GM23338 (cell line): ENCODE data around the gene NEK7. TPM values are rescaled to one million over a fixed set of nuclear protein-coding genes. Genes with fewer than 3 reads are reported as not detected.

Experiments
- ATAC-seq: fragments of 200-7000 bp; cut with Tn5 transposase; 3 replicates; pipeline ENCODE4 v1.9.1; 2020
- DNase-seq: peaks from one replicate; pipeline ENCODE4 v3.0.0-alpha.2; 2015; ENCODE audit warnings: low spot score
- H2AFZ ChIP-seq: fragments of 200-600 bp; sonication (generic); 2 replicates; pipeline ENCODE4 v1.8.0; 2016; ENCODE audit warnings: antibody characterized with exemption, mild to moderate bottlenecking, moderate library complexity
- H3F3A ChIP-seq: fragments of 200-600 bp; sonication (generic); replicated peaks from 2 replicates; pipeline ENCODE4 v1.8.0; 2017; ENCODE audit warnings: antibody characterized with exemption, mixed run types, low read depth
- H3K27ac ChIP-seq: fragments of 200-600 bp; sonication (generic); 2 replicates; pipeline ENCODE4 v1.6.1; 2016; ENCODE audit warnings: low read depth
- H3K27me3 ChIP-seq: fragments of 200-600 bp; sonication (generic); 2 replicates; pipeline ENCODE4 v1.8.0; 2016; ENCODE audit warnings: mild to moderate bottlenecking, mixed run types, moderate library complexity; ENCODE audit not compliant: insufficient read depth
- H3K36me3 ChIP-seq: fragments of 200-600 bp; sonication (generic); 2 replicates; pipeline ENCODE4 v1.8.0; 2016; ENCODE audit warnings: mild to moderate bottlenecking; ENCODE audit not compliant: insufficient read depth
- H3K4me1 ChIP-seq: fragments of 200-600 bp; sonication (generic); 2 replicates; pipeline ENCODE4 v1.8.0; 2016; ENCODE audit warnings: mild to moderate bottlenecking, moderate library complexity; ENCODE audit not compliant: insufficient read depth
- H3K4me2 ChIP-seq: fragments of 200-600 bp; sonication (generic); 2 replicates; pipeline ENCODE4 v1.7.1; 2017; ENCODE audit warnings: mixed run types
- H3K4me3 ChIP-seq: fragments of 200-600 bp; sonication (generic); 2 replicates; pipeline ENCODE4 v1.6.1; 2016; ENCODE audit warnings: mixed run types
- H3K79me2 ChIP-seq: fragments of 200-600 bp; sonication (generic); replicated peaks from 2 replicates; pipeline ENCODE4 v1.8.0; 2017; ENCODE audit warnings: mild to moderate bottlenecking; ENCODE audit not compliant: insufficient read depth
- H3K9me2 ChIP-seq: fragments of 200-600 bp; sonication (generic); 2 replicates; pipeline ENCODE4 v1.8.0; 2017; ENCODE audit not compliant: insufficient read depth
- H4K20me1 ChIP-seq: fragments of 200-600 bp; sonication (generic); replicated peaks from 2 replicates; pipeline ENCODE4 v1.8.0; 2017; ENCODE audit warnings: mild to moderate bottlenecking; ENCODE audit not compliant: insufficient read depth
- H3K27ac Mint-ChIP-seq: 2 replicates; pipeline ENCODE4 v1.8.0; 2020; ENCODE audit warnings: inconsistent platforms, mild to moderate bottlenecking, moderate library complexity, mixed read lengths
- H3K27me3 Mint-ChIP-seq: 3 replicates; pipeline ENCODE4 v1.8.0; 2022; ENCODE audit warnings: low read depth, mild to moderate bottlenecking, moderate library complexity, mixed read lengths, inconsistent platforms; ENCODE audit not compliant: insufficient read depth, poor library complexity
- H3K36me3 Mint-ChIP-seq: 3 replicates; pipeline ENCODE4 v1.8.0; 2021; ENCODE audit warnings: low read depth, mild to moderate bottlenecking, inconsistent platforms, moderate library complexity, mixed read lengths
- H3K4me1 Mint-ChIP-seq: 3 replicates; pipeline ENCODE4 v1.8.0; 2020; ENCODE audit warnings: mild to moderate bottlenecking, inconsistent platforms, mixed read lengths
- H3K4me3 Mint-ChIP-seq: 3 replicates; pipeline ENCODE4 v1.8.0; 2021; ENCODE audit warnings: moderate library complexity, mild to moderate bottlenecking, inconsistent platforms, mixed read lengths
- H3K9me3 Mint-ChIP-seq: 3 replicates; pipeline ENCODE4 v1.8.0; 2020; ENCODE audit warnings: moderate library complexity, mild to moderate bottlenecking, inconsistent platforms, mixed read lengths
- CREB1 ChIP-seq: fragments of 250-450 bp; sonication (Bioruptor Pico); IDR thresholded peaks from 2 replicates; pipeline ENCODE4 v1.5.0; 2020; ENCODE audit warnings: low read depth, mild to moderate bottlenecking, moderate library complexity
- CTCF ChIP-seq, 2 experiments: fragments of 200-600 bp in 1 of 2; sonication (generic) in 1 of 2; conservative IDR thresholded peaks; 2 replicates each; pipeline versions ENCODE4 v1.5.1 to v1.6.1; 2016 to 2017; ENCODE audit warnings: antibody characterized with exemption in 2 of 2, low read depth in 2 of 2, mild to moderate bottlenecking in 2 of 2, moderate library complexity in 1 of 2
- EZH2 ChIP-seq: fragments of 200-600 bp; sonication (generic); IDR thresholded peaks from one replicate; pipeline ENCODE4 v1.8.0; 2017; ENCODE audit warnings: antibody characterized with exemption, mild to moderate bottlenecking, low read depth; ENCODE audit not compliant: unreplicated experiment
- EZH2phosphoT487 ChIP-seq: fragments of 200-600 bp; sonication (generic); IDR thresholded peaks from one replicate; pipeline ENCODE4 v1.8.1; 2018; ENCODE audit warnings: antibody characterized with exemption; ENCODE audit not compliant: unreplicated experiment
- JUNB ChIP-seq: IDR thresholded peaks from one replicate; pipeline ENCODE4 v1.6.1; 2016; ENCODE audit warnings: antibody characterized with exemption; ENCODE audit not compliant: unreplicated experiment
- NANOG ChIP-seq: IDR thresholded peaks from 2 replicates; pipeline ENCODE4 v1.6.1; 2016; ENCODE audit warnings: antibody characterized with exemption, borderline replicate concordance
- POLR2AphosphoS5 ChIP-seq: IDR thresholded peaks from 2 replicates; pipeline ENCODE4 v1.6.1; 2016; ENCODE audit warnings: antibody characterized with exemption, low read depth
- REST ChIP-seq: IDR thresholded peaks from one replicate; pipeline ENCODE4 v1.6.1; 2018; ENCODE audit warnings: antibody characterized with exemption; ENCODE audit not compliant: unreplicated experiment
- STAT1 ChIP-seq: IDR thresholded peaks from one replicate; pipeline ENCODE4 v1.6.1; 2016; ENCODE audit warnings: antibody characterized with exemption; ENCODE audit not compliant: unreplicated experiment
- ZNF114 ChIP-seq: fragments of 250-450 bp; sonication (Bioruptor Pico); IDR thresholded peaks from 2 replicates; pipeline ENCODE4 v1.5.0; 2020; ENCODE audit warnings: mild to moderate bottlenecking, moderate library complexity
- ZNF331 ChIP-seq: fragments of 250-450 bp; sonication (Bioruptor Pico); IDR thresholded peaks from 2 replicates; pipeline ENCODE4 v1.5.0; 2020; ENCODE audit warnings: low read depth, mild to moderate bottlenecking, moderate library complexity
- polyA plus RNA-seq: library from polyadenylated mRNA; unstranded; fragments of >200 nt; fragmentation: Nextera tagmentation; extraction: Ambion mirVana; gene quantifications from 2 replicates; pipeline ENCODE4 v1.2.1, GENCODE V29; 2016
- total RNA-seq: library from RNA; depleted of rRNA; stranded (reverse); fragments of >200 nt; shearing (Covaris generic); gene quantifications from 2 replicates; pipeline ENCODE4 v1.2.3, GENCODE V29; 2014
- TF ChIP-seq, protein P1 (sequence below): fragments of 250-450 bp; sonication (Bioruptor Pico); IDR thresholded peaks from 2 replicates; pipeline ENCODE4 v1.5.0; 2020; ENCODE audit warnings: mild to moderate bottlenecking, moderate library complexity
- TF ChIP-seq, protein P2 (sequence below): IDR thresholded peaks from 2 replicates; pipeline ENCODE4 v1.6.1; 2016; ENCODE audit warnings: antibody characterized with exemption

The NEK7 gene
- total and polyA plus RNA-seq, 2 experiments from 2014 or later = 4.8 to 15.3 TPM

- TF ChIP-seq REST = no peak
- no peak for TF ChIP-seq CTCF (conservative IDR thresholded peaks at IDR 0.05; ENCODE audit: low read depth in 2 of 2)
- no peak for TF ChIP-seq EZH2
- no peak for TF ChIP-seq ZNF331 (CRISPR knock-in tag)
- TF ChIP-seq, protein P1, sequence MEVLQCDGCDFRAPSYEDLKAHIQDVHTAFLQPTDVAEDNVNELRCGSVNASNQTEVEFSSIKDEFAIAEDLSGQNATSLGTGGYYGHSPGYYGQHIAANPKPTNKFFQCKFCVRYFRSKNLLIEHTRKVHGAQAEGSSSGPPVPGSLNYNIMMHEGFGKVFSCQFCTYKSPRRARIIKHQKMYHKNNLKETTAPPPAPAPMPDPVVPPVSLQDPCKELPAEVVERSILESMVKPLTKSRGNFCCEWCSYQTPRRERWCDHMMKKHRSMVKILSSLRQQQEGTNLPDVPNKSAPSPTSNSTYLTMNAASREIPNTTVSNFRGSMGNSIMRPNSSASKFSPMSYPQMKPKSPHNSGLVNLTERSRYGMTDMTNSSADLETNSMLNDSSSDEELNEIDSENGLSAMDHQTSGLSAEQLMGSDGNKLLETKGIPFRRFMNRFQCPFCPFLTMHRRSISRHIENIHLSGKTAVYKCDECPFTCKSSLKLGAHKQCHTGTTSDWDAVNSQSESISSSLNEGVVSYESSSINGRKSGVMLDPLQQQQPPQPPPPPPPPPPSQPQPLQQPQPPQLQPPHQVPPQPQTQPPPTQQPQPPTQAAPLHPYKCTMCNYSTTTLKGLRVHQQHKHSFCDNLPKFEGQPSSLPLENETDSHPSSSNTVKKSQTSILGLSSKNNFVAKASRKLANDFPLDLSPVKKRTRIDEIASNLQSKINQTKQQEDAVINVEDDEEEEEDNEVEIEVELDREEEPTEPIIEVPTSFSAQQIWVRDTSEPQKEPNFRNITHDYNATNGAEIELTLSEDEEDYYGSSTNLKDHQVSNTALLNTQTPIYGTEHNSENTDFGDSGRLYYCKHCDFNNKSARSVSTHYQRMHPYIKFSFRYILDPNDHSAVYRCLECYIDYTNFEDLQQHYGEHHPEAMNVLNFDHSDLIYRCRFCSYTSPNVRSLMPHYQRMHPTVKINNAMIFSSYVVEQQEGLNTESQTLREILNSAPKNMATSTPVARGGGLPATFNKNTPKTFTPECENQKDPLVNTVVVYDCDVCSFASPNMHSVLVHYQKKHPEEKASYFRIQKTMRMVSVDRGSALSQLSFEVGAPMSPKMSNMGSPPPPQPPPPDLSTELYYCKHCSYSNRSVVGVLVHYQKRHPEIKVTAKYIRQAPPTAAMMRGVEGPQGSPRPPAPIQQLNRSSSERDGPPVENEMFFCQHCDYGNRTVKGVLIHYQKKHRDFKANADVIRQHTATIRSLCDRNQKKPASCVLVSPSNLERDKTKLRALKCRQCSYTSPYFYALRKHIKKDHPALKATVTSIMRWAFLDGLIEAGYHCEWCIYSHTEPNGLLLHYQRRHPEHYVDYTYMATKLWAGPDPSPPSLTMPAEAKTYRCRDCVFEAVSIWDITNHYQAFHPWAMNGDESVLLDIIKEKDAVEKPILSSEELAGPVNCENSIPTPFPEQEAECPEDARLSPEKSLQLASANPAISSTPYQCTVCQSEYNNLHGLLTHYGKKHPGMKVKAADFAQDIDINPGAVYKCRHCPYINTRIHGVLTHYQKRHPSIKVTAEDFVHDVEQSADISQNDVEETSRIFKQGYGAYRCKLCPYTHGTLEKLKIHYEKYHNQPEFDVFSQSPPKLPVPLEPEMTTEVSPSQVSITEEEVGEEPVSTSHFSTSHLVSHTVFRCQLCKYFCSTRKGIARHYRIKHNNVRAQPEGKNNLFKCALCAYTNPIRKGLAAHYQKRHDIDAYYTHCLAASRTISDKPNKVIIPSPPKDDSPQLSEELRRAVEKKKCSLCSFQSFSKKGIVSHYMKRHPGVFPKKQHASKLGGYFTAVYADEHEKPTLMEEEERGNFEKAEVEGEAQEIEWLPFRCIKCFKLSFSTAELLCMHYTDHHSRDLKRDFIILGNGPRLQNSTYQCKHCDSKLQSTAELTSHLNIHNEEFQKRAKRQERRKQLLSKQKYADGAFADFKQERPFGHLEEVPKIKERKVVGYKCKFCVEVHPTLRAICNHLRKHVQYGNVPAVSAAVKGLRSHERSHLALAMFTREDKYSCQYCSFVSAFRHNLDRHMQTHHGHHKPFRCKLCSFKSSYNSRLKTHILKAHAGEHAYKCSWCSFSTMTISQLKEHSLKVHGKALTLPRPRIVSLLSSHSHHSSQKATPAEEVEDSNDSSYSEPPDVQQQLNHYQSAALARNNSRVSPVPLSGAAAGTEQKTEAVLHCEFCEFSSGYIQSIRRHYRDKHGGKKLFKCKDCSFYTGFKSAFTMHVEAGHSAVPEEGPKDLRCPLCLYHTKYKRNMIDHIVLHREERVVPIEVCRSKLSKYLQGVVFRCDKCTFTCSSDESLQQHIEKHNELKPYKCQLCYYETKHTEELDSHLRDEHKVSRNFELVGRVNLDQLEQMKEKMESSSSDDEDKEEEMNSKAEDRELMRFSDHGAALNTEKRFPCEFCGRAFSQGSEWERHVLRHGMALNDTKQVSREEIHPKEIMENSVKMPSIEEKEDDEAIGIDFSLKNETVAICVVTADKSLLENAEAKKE (CRISPR knock-in tag) = no peak
- no peak for TF ChIP-seq JUNB
- no peak for TF ChIP-seq ZNF114 (CRISPR knock-in tag)
- no peak for TF ChIP-seq STAT1
- TF ChIP-seq NANOG = no peak
- TF ChIP-seq, protein P2, sequence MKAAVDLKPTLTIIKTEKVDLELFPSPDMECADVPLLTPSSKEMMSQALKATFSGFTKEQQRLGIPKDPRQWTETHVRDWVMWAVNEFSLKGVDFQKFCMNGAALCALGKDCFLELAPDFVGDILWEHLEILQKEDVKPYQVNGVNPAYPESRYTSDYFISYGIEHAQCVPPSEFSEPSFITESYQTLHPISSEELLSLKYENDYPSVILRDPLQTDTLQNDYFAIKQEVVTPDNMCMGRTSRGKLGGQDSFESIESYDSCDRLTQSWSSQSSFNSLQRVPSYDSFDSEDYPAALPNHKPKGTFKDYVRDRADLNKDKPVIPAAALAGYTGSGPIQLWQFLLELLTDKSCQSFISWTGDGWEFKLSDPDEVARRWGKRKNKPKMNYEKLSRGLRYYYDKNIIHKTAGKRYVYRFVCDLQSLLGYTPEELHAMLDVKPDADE = no peak
- no peak for TF ChIP-seq EZH2phosphoT487
- no peak for TF ChIP-seq POLR2AphosphoS5
- TF ChIP-seq CREB1 = no peak
- no peaks in the 10 kb centered on the region for H3K9me3 Mint-ChIP-seq
- Histone ChIP-seq H3K9me2 (no peaks in the 10 kb centered on the region), H3K27ac (no peak overlapping the region), H4K20me1 (no peaks in the 10 kb centered on the region), H3K4me1 (peaks cover 10% of the 10 kb centered on the region; the same call in 1 of the 2 replicates), H3K4me2 (no peak overlapping the region), H3K36me3 (no peaks in the 10 kb centered on the region), H3K79me2 (no peaks in the 10 kb centered on the region), H3F3A (no peaks in the 10 kb centered on the region), H2AFZ (no peak overlapping the region), H3K4me3 (no peak overlapping the region), H3K27me3 (no peaks in the 10 kb centered on the region)
- DNase-seq (no peak), ATAC-seq (no peak)
- no peaks in the 10 kb centered on the region for H3K27me3 Mint-ChIP-seq
- H3K4me1 Mint-ChIP-seq = peaks cover 9% of the 10 kb centered on the region; the same call in 2 of the 3 replicates
- no peak overlapping the region for H3K4me3 Mint-ChIP-seq
- H3K27ac Mint-ChIP-seq = no peak overlapping the region
- H3K36me3 Mint-ChIP-seq = no peaks in the 10 kb centered on the region
Measured at GRCh38 chr1:198278943-198279342, 122.1 kb downstream of the NEK7 start.
